Neural progenitor cell (in vitro differentiated cells): Measurements from ENCODE around the gene NFE2L2.

Source experiments
- EZH2 ChIP-seq: fragments of 200-600 bp; sonication (generic); IDR thresholded peaks from 2 replicates; pipeline ENCODE4 v1.6.1; 2017; ENCODE audit warnings: antibody characterized with exemption, mild to moderate bottlenecking, moderate library complexity
- EZH2phosphoT487 ChIP-seq: fragments of 200-600 bp; sonication (generic); IDR thresholded peaks from 2 replicates; pipeline ENCODE4 v1.6.1; 2017; ENCODE audit warnings: antibody characterized with exemption
- TF ChIP-seq, protein P1 (sequence below): fragments of 200-600 bp; sonication (generic); IDR thresholded peaks from 2 replicates; pipeline ENCODE4 v1.5.1; 2017; ENCODE audit warnings: antibody characterized with exemption, mild to moderate bottlenecking

GRCh38 chr2:177244244-177244771, 20.2 kb downstream of the NFE2L2 start:
- TF ChIP-seq, protein P1, sequence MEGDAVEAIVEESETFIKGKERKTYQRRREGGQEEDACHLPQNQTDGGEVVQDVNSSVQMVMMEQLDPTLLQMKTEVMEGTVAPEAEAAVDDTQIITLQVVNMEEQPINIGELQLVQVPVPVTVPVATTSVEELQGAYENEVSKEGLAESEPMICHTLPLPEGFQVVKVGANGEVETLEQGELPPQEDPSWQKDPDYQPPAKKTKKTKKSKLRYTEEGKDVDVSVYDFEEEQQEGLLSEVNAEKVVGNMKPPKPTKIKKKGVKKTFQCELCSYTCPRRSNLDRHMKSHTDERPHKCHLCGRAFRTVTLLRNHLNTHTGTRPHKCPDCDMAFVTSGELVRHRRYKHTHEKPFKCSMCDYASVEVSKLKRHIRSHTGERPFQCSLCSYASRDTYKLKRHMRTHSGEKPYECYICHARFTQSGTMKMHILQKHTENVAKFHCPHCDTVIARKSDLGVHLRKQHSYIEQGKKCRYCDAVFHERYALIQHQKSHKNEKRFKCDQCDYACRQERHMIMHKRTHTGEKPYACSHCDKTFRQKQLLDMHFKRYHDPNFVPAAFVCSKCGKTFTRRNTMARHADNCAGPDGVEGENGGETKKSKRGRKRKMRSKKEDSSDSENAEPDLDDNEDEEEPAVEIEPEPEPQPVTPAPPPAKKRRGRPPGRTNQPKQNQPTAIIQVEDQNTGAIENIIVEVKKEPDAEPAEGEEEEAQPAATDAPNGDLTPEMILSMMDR, result no peak
- no peak for TF ChIP-seq EZH2phosphoT487
- no peak for TF ChIP-seq EZH2
